HG03460 (cell line): ENCODE results near the gene AIG1.
"Not testable (repeated sequence)": the region's sequence is repeated elsewhere in the genome, so short reads cannot be mapped to it uniquely, and the experiment has no call there.

Experiments used
- ATAC-seq: cut with Tn5 transposase; IDR thresholded peaks from one replicate; pipeline ENCODE4 v1.9.1; 2021; ENCODE audit not compliant: unreplicated experiment

AIG1 gene

DNA sequence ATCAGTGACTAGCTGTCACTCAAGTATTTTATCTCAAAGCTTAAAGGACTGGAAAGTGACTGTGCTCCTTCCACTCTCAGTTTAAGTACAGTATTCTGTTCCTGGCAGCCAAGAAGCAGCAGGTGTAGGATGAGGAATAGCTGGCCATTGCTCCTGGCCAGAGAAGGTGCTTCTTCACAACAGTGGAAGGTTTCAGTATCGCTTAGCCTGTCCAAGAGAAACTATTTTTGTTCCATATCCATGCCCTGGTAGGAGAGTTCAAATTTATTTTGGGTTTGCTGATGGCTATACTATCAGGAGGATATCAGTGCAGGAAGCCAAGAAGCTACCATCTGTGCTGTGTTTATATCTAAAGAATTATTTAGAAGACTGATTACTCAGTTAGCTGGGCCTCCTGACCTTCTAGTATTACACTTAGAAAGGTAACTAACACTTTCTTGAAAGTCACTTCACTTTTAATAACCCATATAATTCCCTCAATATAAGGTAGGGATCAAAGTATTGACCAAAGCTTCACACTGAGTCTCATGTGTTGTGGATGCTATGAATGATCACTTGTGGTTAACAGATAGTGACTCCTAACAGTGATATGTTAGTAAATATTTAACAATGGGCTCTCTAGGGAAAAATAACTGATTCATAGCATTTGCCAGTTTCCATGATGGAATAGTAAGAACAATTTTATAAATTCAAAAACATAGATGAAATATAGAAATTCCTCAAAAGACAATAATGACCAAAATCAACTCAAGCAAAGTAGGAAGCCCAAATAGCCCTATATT lies 99.9 kb downstream of the AIG1 start:
- no peak for ATAC-seq

DNA sequence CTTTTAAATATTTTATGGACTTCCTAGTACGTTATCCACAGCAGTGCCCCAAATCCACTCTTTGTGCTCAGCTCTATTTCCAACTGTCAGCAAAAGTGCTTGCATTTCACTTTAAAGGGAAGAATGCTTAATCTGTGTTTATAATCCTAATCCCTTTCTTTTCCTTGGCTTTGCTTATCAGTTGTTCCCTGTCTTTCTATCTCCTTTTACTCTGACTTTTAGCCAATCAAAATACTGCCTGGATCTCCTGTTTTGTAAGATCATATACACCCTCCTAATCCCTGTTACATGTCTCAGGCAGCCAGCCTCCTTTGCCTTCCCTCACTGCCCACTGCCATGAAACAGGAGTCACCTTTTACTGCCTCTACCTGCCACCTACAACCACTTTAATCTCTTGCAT lies 102.9 kb downstream of the AIG1 start:
- ATAC-seq = no peak

DNA sequence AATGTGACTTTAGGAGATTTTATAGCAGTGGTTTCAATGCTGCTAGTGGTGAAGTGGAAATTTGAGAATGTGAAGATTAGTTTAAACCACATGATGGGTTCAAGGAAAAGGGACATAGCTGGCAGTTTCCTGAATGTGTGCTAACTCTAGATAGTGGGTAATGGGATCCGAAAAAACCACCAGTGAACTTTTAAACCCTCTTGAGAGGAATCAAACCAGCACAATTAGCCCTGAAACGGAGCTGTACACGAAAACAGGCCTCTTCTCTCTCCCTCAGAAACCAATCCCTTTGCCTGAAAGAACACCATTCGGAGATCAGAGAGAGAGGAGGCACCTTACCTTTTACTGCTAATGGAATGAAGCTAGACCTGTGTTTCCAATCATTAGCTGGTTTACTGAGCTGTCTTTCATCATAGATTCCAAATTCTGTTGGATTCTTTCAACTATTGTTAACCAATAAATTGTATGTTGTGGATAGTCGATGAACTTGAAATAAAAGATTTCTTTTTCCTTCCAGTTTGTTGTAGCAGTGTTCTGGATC lies 103.9 kb downstream of the AIG1 start:
- no peak for ATAC-seq

DNA sequence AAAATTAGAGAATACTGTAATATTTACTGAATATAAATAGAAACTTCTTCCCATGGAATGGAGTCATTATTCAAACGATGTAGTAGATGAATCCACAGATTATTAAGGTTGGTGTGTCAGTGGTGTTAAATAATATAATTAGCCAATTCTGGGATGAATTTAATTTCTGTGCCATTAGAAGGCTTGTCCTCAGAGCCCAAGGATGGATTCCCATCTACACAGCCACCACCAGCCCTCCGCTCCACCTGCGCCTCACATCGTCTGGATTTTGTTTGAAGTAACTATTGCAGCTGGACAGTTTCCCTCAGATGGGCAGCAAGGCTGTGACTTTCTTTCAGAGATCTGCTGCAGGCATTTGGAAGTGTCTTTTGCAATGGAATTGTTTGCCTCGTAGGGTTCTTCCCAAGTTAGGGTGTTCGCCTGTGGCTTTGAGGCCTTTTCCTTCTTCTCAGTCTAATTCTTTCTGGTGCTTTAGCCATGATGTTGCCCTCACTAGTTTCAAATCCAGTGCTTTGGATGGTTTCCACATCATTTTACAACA lies 104.7 kb downstream of the AIG1 start:
- no peak for ATAC-seq

DNA sequence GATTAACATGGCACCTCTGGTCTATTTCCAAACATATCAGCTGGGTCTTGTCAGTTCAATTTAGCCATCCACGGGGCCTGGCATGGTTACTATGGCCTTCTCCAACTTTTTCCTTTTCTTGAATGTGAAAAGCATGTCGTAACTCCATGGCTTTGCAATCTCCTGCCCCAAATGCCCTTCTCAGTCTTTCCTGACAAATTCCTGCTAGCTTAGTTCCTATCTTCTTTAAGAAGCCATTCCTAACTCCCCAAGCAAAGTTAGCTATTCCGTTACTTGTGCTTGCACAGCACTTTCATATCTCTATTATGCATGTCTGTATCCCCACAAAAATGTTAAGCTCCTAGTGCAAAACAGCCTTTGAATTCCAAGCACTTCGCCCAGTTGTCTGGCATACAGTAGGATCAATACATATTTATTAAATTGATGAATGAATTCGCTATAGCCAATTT lies 105.6 kb downstream of the AIG1 start:
- ATAC-seq = no peak

DNA sequence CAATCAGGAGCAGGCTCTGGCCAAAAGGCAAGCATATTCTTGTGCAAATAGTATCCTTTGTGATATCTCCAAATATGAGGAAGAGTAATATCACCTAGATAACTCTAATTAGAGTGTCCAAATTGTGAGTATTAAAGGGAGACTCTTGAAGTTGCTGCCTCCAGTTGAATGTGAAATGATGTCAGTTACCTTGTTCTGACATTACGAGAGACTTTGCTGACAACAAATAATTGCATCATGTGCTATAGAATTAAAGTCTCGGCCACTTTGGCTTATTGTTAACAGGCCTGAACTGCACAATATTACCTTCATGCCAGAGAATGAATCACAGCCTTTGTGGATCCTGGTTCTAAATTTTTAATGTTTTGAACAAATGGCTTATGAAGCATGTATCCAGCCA lies 106.5 kb downstream of the AIG1 start:
- ATAC-seq = no peak

DNA sequence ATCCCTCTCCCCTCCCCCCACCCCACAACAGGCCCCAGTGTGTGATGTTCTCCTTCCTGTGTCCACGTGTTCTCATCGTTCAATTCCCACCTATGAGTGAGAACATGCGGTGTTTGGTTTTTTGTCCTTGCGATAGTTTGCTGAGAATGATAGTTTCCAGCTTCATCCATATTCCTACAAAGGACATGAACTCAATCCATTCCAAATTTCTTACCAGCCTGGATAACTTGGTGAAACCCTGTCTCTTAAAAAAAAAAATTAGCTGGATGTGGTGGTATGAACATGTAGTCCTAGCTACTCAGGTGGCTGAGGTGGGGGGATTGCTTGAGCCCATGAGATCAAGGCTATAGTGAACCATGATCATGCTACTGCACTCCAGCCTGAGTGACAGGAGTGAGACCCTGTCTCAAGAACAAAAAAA lies 107.7 kb downstream of the AIG1 start:
- not testable (repeated sequence) for ATAC-seq

DNA sequence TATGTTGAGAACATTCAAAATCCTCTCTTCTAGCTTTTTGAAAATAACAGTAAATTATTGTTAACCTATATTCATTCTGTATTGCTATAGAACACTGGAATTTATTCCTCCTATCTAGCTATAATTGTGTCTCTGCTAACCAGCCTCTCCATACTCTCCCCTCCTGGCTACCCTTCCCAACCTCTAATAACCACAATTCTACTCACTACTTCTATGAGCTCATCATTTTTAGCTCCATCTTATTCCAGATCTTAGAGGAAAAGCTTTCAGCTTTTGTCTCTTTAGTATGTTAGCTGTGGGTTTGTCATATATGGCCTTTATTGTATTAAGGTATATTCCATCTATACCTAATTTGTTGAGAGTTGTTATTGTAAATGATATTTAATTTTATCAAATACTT lies 108.8 kb downstream of the AIG1 start:
- ATAC-seq = no peak

DNA sequence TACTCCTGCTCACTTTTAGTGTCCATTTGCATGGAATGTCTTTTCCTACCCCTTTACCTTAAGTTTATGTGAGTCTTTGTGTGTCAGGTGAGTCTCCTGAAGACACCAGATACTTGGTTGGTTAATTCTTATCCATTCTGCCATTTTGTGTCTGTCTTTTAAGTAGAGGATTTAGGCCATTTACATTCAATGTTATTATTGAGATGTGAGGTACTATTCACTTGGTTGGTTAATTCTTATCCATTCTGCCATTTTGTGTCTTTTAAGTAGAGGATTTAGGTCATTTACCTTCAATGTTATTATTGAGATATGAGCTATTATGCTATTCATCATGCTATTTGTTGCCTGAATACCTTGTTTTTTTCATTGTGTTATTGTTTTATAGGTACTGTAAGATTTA lies 113.8 kb downstream of the AIG1 start:
- ATAC-seq = no peak

DNA sequence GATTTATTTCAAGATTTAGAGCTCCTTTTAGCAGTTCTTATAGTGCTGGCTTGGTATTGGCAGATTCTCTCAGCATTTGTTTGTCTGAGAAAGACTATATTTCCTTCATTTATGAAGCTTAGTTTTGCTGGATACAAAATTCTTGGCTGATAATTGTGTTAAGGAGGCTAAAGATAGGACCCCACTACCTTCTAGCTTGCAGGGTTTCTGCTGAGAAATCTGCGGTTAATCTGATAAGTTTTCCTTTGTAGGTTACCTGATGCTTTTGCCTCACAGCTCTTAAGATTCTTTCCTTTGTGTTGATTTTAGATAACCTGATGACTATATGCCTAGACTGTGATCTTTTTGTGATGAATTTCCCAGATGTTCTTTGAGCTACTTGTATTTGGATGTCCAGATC lies 114.3 kb downstream of the AIG1 start:
- no peak for ATAC-seq

DNA sequence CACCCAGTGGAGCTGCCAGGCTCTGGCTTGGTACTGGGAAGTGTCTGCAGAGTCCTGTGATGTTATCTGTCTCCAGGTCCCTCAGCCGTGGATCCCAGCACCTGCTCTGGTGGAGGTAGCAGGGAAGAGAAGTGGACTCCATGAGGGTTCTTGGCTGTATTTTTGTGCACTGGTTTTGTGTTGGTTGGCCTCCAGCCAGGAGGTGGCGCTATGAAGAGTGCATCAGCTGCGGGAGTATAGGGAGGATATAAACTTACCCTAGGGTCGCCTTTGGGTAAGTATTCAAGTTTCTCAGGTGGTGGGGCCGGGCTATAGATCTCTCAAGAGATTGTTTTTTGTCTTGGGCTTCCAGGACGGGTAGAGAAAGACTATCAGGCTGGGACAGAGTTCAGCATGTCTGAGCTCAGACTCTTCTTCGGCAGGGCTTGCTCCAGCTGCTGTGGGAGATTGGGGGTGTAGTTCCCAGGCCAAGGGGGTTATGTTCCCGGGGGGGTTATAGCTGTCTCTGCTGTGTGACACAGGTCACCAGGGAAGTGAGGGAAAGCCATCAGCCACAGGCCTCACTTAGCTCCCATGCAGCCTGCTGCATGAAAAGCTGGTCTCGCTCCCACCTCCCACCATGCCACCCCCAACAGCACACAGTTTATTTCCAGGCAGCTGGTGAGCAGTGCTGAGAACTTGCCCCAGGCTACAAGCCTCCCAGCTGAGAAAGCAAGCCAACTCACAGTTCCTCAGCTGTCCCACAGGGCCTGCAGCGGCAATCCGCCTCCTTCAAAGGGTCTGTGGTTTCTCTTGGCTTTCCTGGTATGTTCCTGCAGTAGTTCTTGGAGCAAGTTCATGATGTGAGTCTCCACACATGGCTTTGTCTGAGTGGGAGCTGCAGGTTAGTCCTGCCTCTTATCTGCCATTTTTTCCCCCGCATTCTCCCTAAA lies 115.7 kb downstream of the AIG1 start:
- no peak for ATAC-seq

DNA sequence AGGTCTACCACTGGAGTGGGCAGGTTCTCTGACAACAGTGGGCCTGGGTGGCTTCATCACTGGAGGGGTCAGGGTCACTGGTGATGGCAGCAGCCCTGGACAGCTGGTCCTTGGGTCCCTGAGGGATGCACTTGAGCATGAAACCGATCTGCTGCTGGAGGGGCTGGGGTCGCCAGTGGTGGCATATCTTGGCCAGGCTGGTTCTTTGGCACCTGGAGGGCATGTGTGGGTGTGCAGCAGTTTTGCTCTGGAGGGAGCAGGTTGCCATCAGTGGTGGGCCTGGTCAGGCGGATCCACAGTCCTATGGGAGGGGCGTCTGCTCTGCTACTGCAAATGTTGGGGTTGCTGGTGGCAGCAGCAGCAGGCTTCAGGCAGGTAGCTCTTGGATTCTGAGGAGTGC lies 117.0 kb downstream of the AIG1 start:
- ATAC-seq = no peak

DNA sequence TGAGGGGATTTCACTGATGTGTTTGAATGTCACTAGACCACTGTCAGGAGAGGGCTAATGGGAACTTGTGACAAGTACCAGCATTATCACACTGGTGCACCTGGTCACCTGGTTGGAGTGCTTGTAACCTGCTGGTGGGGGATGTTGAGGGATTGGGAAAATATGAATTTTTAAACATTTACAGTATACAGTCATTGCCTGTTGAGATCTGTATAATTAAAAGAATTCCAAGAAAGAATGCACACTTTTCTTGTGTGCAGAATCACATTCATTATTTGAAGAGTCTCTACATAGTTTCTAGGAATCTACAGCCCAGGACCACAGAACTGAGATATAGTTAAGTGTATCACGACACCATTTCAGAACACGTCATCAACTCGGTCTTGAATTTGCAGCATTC lies 118.4 kb downstream of the AIG1 start:
- ATAC-seq = no peak

DNA sequence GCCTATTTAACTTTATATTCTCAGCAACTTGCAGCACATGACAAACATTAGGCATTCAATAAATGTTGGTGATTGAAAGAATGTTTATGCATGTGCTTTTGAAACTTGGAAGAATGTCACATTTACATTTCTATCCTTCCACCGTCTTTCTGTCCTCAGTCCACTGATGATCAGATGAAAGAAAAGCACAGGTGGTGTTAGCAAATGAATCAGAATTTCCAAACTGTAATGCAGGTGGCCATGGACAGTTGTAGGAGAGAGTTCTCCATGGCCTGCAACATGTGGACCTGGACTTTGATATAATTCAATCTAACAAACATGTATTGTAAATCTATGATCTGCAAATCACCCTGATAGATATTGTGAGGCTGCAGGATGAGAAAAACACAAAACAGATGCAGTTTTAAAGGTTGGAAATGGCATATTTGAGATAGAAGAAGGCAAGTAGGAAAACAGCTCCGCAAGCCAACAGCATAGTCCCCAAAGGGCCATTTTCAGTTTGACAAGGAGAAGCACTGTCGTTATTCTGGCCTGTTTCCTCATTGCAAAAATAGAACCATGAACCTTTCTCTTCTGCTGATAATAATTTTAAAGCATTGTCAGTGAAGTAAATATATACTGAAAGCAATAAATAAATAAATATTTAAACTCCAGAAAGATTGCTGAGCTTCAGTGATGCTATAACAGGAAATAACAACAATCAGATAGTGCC lies 119.4 kb downstream of the AIG1 start:
- no peak for ATAC-seq

DNA sequence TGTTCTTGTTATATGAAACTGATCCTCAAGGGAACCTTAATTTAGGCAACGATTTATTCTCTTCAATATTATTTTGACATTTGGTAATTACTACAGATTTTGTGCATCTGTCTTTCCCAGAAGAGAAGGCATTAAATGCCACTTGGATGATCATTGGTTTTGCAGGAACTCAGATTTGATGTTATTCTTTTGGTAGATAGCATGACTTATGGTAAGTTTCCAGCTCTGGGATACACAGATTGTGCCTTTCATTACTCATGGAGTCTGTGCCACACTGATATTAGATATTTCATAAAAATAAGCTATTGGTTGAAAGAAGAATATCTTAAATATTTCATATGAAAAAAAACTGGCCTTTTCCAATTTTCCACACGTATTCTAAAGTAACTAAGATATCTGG lies 120.1 kb downstream of the AIG1 start:
- no peak for ATAC-seq

DNA sequence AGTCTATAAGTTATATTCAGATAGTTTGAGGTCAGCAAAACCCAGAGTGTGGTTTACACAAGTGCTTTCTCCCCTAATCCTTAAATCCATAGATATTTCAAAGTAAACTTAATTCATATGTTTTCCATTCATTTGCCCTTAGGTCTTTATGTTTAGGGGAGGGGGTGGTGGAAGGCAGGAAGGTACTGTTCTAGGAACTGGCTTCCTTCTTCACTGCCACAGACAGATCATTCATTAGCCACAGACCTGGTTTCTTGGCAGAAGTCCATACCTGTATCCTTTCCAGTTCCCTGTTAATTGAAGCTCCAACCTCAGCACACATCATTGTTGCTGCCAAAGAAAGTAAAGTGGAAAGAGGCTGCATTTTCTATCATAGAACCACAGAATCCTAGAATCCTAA lies 123.0 kb downstream of the AIG1 start:
- no peak for ATAC-seq

DNA sequence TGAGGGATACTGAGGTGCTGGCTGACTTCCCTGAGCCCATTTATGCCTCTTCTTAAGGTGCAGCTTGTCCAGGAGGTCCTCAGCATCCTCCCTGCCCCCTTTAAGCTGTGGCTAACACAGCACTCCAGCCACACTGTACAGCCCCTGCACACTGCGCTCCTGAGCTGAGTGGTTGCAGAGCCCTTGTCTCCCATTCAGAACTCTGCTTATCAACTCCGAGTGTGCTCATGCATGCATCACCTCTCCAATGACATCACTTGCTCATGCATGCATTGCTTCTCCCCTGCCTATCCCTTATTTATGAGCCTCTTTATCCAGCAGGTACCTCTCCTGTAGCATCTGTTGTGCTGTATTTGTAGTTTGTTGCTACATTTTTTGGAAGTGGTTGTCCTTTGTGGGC lies 124.6 kb downstream of the AIG1 start:
- no peak for ATAC-seq

DNA sequence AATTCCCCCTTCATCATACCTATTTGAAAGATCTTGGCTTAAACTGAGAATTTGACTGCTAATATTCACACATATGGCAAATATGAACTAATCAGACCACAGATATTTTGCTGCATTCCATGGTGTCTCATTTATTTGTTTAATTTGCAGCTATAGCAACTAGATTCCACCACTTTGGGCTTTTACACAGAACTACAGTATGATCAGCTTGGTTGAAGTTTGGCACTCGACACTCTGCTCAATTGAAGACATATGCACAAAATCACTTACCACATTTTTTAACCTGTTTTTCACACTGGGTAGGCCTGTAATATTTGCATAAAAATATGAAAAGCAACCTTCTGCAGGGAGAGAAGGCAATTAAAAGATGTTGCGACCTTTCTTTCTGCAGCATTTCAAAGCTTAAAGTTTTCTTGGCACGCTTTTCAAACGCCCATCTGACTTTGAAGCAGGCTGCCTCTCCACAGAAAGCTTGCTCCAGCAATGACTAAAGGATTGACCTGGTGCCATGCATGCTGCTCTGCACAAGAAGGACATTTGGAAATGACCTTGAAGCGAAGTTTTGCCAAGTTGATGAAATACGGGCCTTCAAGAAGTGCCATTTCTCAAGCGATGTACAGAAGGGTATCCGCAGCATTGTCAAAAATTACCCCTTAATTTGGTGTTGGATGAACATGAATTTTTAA lies 126.7 kb downstream of the AIG1 start:
- no peak for ATAC-seq

DNA sequence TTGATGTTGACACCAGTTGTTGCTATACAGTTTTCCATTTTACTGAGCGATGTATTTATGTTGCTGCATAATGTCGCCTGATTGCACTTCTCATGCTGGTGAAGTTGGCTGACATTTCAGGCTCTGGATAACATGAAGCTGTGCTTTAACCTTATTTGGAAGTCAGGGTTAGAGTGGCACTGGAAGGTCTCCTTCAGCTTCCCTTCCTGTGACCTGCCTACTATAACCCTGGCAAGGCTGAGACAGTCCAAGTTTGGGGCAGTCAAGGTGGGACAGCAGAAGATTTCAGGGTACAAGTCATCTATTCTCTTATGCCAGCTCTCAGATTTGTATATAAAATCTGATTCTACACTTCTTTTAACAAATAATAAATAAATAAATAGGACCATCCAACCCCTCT lies 127.6 kb downstream of the AIG1 start:
- no peak for ATAC-seq

DNA sequence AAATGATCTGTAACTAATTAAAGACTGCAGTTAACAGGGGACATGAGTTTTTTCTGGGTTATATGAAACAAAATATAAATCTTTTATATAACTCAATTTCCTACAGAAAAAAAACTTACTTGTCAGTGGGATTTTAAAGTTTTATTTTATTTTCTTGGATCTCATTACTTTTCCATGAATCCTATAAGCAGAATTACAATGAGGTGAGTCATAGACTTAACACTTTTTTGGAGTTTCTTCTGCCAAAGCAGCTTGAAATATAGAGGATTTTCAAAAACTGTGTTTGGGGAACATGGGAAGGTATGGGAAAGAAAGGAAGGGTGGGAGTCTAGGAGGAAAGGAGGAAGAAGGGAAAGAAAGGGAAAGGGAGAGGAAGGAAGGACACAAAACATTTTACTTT lies 130.7 kb downstream of the AIG1 start:
- no peak for ATAC-seq
